Measurements from ENCODE around the gene DEGS1.
A peak's percentile ranks its signal among the peaks of the same experiment; 100 is the strongest.

Gene DEGS1

GRCh38 chr1:224183591-224184312, 712 bp downstream of the DEGS1 start:
- CTCF ChIA-PET = interaction anchor here (0.6 kb wide), 1 partner anchor 32 kb away, joined by 3 read pairs; no protein-coding TSS in a partner anchor
- TF ChIP-seq CTCF (conservative IDR thresholded peaks at IDR 0.05; ENCODE audit: low read depth) = no peak
- DNase-seq (ENCODE audit: low spot score) = peak; percentile 50
- POLR2A ChIA-PET (ENCODE audit: low non-redundant PET) = no interaction called here
- peak overlapping the region; percentile 91 for H3K27ac ChIP-seq

- POLR2A ChIA-PET (ENCODE audit: low non-redundant PET) = no interaction called here
- DNase-seq (ENCODE audit: low spot score) = no peak
- TF ChIP-seq CTCF (conservative IDR thresholded peaks at IDR 0.05; ENCODE audit: low read depth) = no peak
- H3K27ac ChIP-seq = peak overlapping the region; percentile 14
- CTCF ChIA-PET = interaction anchor here (0.6 kb wide), 1 partner anchor 8 kb away, joined by 3 read pairs; no protein-coding TSS in a partner anchor
Observed at GRCh38 chr1:224185208-224185607, 2.2 kb downstream of the DEGS1 start.

GRCh38 chr1:224188286-224188685, 5.2 kb downstream of the DEGS1 start:
- TF ChIP-seq CTCF (conservative IDR thresholded peaks at IDR 0.05; ENCODE audit: low read depth) = no peak
- POLR2A ChIA-PET (ENCODE audit: low non-redundant PET) = no interaction called here
- CTCF ChIA-PET = no interaction called here
- H3K27ac ChIP-seq = no peak overlapping the region
- no peak for DNase-seq (ENCODE audit: low spot score)

GRCh38 chr1:224189561-224189960, 6.5 kb downstream of the DEGS1 start:
- CTCF ChIA-PET = no interaction called here
- POLR2A ChIA-PET (ENCODE audit: low non-redundant PET) = no interaction called here
- no peak for TF ChIP-seq CTCF (conservative IDR thresholded peaks at IDR 0.05; ENCODE audit: low read depth)
- no peak overlapping the region for H3K27ac ChIP-seq
- DNase-seq (ENCODE audit: low spot score) = no peak

GRCh38 chr1:224192082-224192788, 9.2 kb downstream of the DEGS1 start:
- DNase-seq (ENCODE audit: low spot score) = no peak
- no peak for TF ChIP-seq CTCF (conservative IDR thresholded peaks at IDR 0.05; ENCODE audit: low read depth)
- no peak overlapping the region for H3K27ac ChIP-seq
- ChIA-PET POLR2A (ENCODE audit: low non-redundant PET) (no interaction called here), CTCF (no interaction called here)

GRCh38 chr1:224193319-224193966, 10.4 kb downstream of the DEGS1 start:
- no peak for TF ChIP-seq CTCF (conservative IDR thresholded peaks at IDR 0.05; ENCODE audit: low read depth)
- CTCF ChIA-PET = no interaction called here
- DNase-seq (ENCODE audit: low spot score) = no peak
- H3K27ac ChIP-seq = no peak overlapping the region
- POLR2A ChIA-PET (ENCODE audit: low non-redundant PET) = no interaction called here

All from RWPE1 (cell line).